HepG2 (cell line): ENCODE results near the gene TARS3. TPM values are rescaled to one million over a fixed set of nuclear protein-coding genes. Genes with fewer than 3 reads are reported as not detected.

ENCODE experiments used
- ATF7 ChIP-seq, 2 experiments: fragments of 450-650 bp in 1 of 2; sonication (generic) in 1 of 2; formaldehyde crosslinking in 1 of 2; IDR thresholded peaks; 2 replicates each; pipeline versions ENCODE4 v1.4.0 to v1.6.1; 2016 to 2020; ENCODE audit warnings: antibody characterized with exemption in 1 of 2, mild to moderate bottlenecking in 1 of 2, missing genetic modification reagents in 1 of 2
- ISL2 ChIP-seq: sonication (generic); formaldehyde crosslinking; IDR thresholded peaks from 2 replicates; pipeline ENCODE4 v1.5.0; 2020; ENCODE audit warnings: missing genetic modification reagents
- MBNL3 ChIP-seq: fragments of 250-450 bp; sonication (Bioruptor Pico); conservative IDR thresholded peaks from 2 replicates; pipeline ENCODE4 v1.8.0; 2022; ENCODE audit warnings: mild to moderate bottlenecking, inconsistent platforms
- MZF1 ChIP-seq: sonication (generic); formaldehyde crosslinking; IDR thresholded peaks from 2 replicates; pipeline ENCODE4 v1.8.1; 2023; ENCODE audit warnings: mild to moderate bottlenecking, missing genetic modification reagents, borderline replicate concordance
- NRL ChIP-seq: sonication (generic); formaldehyde crosslinking; IDR thresholded peaks from 2 replicates; pipeline ENCODE4 v1.5.0; 2020; ENCODE audit warnings: missing genetic modification reagents, mild to moderate bottlenecking, moderate library complexity, borderline replicate concordance
- PAWR ChIP-seq: sonication (generic); formaldehyde crosslinking; IDR thresholded peaks from 2 replicates; pipeline ENCODE4 v1.4.0; 2020; ENCODE audit warnings: missing genetic modification reagents, mild to moderate bottlenecking, borderline replicate concordance
- RFX1 ChIP-seq: fragments of 450-650 bp; IDR thresholded peaks from 2 replicates; pipeline ENCODE4 v1.6.1; 2017
- SOX5 ChIP-seq: IDR thresholded peaks from 2 replicates; pipeline ENCODE4 v1.6.1; 2016; ENCODE audit warnings: borderline replicate concordance
- ZBTB38 ChIP-seq: sonication (generic); formaldehyde crosslinking; IDR thresholded peaks from 2 replicates; pipeline ENCODE4 v1.5.1; 2020; ENCODE audit warnings: mild to moderate bottlenecking, missing genetic modification reagents
- ZNF10 ChIP-seq: sonication (generic); formaldehyde crosslinking; IDR thresholded peaks from 2 replicates; pipeline ENCODE4 v1.4.0; 2020; ENCODE audit warnings: mild to moderate bottlenecking, low read depth, missing genetic modification reagents, borderline replicate concordance
- ZNF33A ChIP-seq: sonication (generic); formaldehyde crosslinking; IDR thresholded peaks from 2 replicates; pipeline ENCODE4 v1.5.1; 2020; ENCODE audit warnings: missing genetic modification reagents, mild to moderate bottlenecking, moderate library complexity, borderline replicate concordance
- ZNF766 ChIP-seq: sonication (generic); formaldehyde crosslinking; IDR thresholded peaks from 2 replicates; pipeline ENCODE4 v1.5.0; 2020; ENCODE audit warnings: missing genetic modification reagents, borderline replicate concordance
- ZNF792 ChIP-seq: IDR thresholded peaks from 2 replicates; pipeline ENCODE4 v1.6.1; 2016
- polyA plus RNA-seq, 8 experiments: library from polyadenylated mRNA; depleted of rRNA in 3 of 8; stranded (reverse) in 7 of 8; unstranded in 1 of 8; fragments of >200 nt; fragmentation: Illumina TruSeq in 4 of 8; extraction: Trizol in 4 of 8; gene quantifications; 2 replicates each; pipeline versions ENCODE4 v1.2.1 to v1.2.3, GENCODE V29; 2011 to 2016; ENCODE audit warnings: low read depth in 4 of 8, missing spikeins in 1 of 8, mixed read lengths in 1 of 8; ENCODE audit not compliant: insufficient read depth in 1 of 8
- total RNA-seq, 5 experiments: library from RNA; depleted of rRNA; stranded (reverse); fragments of >200 nt; fragmentation: Illumina TruSeq; extraction: Trizol; gene quantifications; 2 replicates each; pipeline ENCODE4 v1.2.3, GENCODE V29; 2016; ENCODE audit warnings: low read depth in 1 of 5
- TF ChIP-seq, protein P1 (sequence below): sonication (generic); IDR thresholded peaks from 2 replicates; pipeline ENCODE4 v1.6.1; 2016; ENCODE audit warnings: low read depth, borderline replicate concordance
- TF ChIP-seq, protein P2 (sequence below): sonication (generic); formaldehyde crosslinking; IDR thresholded peaks from 2 replicates; pipeline ENCODE4 v1.5.1; 2020; ENCODE audit warnings: mild to moderate bottlenecking, missing genetic modification reagents, moderate library complexity
- TF ChIP-seq, protein P3 (sequence below): sonication (generic); formaldehyde crosslinking; IDR thresholded peaks from 2 replicates; pipeline ENCODE4 v1.4.0; 2020; ENCODE audit warnings: missing genetic modification reagents
- TF ChIP-seq, protein P4 (sequence below): sonication (generic); formaldehyde crosslinking; IDR thresholded peaks from 2 replicates; pipeline ENCODE4 v1.5.0; 2020; ENCODE audit warnings: mild to moderate bottlenecking, missing genetic modification reagents
- TF ChIP-seq, protein P5 (sequence below): IDR thresholded peaks from 2 replicates; pipeline ENCODE4 v1.6.1; 2016; ENCODE audit warnings: low read depth
- TF ChIP-seq, protein P6 (sequence below): sonication (generic); formaldehyde crosslinking; IDR thresholded peaks from 2 replicates; pipeline ENCODE4 v1.5.0; 2020; ENCODE audit warnings: mild to moderate bottlenecking, missing genetic modification reagents, moderate library complexity

TARS3 gene
- total and polyA plus RNA-seq, 2 of the 13 experiments (the other 11 are each of a cell fraction or from before 2014, with no cell fraction given), result 4.1 to 11.7 TPM

DNA sequence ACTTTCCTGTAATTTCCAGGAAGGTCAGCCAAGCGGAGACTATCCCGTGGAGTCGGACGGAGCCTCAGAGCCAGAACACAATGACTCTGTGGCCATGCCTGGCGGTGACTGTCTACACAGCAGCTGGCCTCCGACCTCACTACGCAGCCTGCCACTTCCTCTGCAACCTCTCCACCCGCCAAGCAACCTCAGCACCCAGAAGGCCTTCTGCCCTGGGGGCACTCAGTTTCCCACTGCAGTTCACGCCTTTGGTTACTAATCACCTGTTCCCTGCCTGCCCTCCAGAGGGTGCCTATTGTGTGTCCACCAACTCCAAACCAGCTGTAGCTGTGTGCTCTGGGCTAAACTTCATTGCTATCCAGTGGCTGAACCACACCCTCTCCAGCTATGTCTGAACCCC, 116.1 kb downstream of the TARS3 start (continued):
- TF ChIP-seq NRL (CRISPR knock-in tag) (no peak), MBNL3 (CRISPR knock-in tag) (no peak), MZF1 (no peak), ZNF792 (CRISPR knock-in tag) (no peak), SOX5 (CRISPR knock-in tag) (no peak), ZNF10 (CRISPR knock-in tag) (no peak), ATF7 (IDR thresholded peaks at IDR 0.05) (no peak), ATF7 (CRISPR knock-in tag; IDR thresholded peaks at IDR 0.05) (no peak), ISL2 (no peak), ZNF33A (CRISPR knock-in tag) (no peak), ZBTB38 (CRISPR knock-in tag) (peak; percentile 36; the same call in 1 of the 2 replicates), ZNF766 (CRISPR knock-in tag) (no peak), RFX1 (no peak), PAWR (no peak)
- TF ChIP-seq, protein P1, sequence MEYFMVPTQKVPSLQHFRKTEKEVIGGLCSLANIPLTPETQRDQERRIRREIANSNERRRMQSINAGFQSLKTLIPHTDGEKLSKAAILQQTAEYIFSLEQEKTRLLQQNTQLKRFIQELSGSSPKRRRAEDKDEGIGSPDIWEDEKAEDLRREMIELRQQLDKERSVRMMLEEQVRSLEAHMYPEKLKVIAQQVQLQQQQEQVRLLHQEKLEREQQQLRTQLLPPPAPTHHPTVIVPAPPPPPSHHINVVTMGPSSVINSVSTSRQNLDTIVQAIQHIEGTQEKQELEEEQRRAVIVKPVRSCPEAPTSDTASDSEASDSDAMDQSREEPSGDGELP, result peak; percentile 38; the same call in 1 of the 2 replicates
- TF ChIP-seq, protein P2, sequence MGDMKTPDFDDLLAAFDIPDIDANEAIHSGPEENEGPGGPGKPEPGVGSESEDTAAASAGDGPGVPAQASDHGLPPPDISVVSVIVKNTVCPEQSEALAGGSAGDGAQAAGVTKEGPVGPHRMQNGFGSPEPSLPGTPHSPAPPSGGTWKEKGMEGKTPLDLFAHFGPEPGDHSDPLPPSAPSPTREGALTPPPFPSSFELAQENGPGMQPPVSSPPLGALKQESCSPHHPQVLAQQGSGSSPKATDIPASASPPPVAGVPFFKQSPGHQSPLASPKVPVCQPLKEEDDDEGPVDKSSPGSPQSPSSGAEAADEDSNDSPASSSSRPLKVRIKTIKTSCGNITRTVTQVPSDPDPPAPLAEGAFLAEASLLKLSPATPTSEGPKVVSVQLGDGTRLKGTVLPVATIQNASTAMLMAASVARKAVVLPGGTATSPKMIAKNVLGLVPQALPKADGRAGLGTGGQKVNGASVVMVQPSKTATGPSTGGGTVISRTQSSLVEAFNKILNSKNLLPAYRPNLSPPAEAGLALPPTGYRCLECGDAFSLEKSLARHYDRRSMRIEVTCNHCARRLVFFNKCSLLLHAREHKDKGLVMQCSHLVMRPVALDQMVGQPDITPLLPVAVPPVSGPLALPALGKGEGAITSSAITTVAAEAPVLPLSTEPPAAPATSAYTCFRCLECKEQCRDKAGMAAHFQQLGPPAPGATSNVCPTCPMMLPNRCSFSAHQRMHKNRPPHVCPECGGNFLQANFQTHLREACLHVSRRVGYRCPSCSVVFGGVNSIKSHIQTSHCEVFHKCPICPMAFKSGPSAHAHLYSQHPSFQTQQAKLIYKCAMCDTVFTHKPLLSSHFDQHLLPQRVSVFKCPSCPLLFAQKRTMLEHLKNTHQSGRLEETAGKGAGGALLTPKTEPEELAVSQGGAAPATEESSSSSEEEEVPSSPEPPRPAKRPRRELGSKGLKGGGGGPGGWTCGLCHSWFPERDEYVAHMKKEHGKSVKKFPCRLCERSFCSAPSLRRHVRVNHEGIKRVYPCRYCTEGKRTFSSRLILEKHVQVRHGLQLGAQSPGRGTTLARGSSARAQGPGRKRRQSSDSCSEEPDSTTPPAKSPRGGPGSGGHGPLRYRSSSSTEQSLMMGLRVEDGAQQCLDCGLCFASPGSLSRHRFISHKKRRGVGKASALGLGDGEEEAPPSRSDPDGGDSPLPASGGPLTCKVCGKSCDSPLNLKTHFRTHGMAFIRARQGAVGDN, result peak; percentile 70
- TF ChIP-seq, protein P3, sequence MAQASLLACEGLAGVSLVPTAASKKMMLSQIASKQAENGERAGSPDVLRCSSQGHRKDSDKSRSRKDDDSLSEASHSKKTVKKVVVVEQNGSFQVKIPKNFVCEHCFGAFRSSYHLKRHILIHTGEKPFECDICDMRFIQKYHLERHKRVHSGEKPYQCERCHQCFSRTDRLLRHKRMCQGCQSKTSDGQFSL, result no peak
- TF ChIP-seq, protein P4, sequence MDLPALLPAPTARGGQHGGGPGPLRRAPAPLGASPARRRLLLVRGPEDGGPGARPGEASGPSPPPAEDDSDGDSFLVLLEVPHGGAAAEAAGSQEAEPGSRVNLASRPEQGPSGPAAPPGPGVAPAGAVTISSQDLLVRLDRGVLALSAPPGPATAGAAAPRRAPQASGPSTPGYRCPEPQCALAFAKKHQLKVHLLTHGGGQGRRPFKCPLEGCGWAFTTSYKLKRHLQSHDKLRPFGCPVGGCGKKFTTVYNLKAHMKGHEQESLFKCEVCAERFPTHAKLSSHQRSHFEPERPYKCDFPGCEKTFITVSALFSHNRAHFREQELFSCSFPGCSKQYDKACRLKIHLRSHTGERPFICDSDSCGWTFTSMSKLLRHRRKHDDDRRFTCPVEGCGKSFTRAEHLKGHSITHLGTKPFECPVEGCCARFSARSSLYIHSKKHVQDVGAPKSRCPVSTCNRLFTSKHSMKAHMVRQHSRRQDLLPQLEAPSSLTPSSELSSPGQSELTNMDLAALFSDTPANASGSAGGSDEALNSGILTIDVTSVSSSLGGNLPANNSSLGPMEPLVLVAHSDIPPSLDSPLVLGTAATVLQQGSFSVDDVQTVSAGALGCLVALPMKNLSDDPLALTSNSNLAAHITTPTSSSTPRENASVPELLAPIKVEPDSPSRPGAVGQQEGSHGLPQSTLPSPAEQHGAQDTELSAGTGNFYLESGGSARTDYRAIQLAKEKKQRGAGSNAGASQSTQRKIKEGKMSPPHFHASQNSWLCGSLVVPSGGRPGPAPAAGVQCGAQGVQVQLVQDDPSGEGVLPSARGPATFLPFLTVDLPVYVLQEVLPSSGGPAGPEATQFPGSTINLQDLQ (CRISPR knock-in tag), result no peak
- TF ChIP-seq, protein P5, sequence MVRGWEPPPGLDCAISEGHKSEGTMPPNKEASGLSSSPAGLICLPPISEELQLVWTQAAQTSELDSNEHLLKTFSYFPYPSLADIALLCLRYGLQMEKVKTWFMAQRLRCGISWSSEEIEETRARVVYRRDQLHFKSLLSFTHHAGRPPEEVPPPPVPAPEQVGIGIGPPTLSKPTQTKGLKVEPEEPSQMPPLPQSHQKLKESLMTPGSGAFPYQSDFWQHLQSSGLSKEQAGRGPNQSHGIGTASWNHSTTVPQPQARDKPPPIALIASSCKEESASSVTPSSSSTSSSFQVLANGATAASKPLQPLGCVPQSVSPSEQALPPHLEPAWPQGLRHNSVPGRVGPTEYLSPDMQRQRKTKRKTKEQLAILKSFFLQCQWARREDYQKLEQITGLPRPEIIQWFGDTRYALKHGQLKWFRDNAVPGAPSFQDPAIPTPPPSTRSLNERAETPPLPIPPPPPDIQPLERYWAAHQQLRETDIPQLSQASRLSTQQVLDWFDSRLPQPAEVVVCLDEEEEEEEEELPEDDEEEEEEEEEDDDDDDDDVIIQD (CRISPR knock-in tag), result no peak
- TF ChIP-seq, protein P6, sequence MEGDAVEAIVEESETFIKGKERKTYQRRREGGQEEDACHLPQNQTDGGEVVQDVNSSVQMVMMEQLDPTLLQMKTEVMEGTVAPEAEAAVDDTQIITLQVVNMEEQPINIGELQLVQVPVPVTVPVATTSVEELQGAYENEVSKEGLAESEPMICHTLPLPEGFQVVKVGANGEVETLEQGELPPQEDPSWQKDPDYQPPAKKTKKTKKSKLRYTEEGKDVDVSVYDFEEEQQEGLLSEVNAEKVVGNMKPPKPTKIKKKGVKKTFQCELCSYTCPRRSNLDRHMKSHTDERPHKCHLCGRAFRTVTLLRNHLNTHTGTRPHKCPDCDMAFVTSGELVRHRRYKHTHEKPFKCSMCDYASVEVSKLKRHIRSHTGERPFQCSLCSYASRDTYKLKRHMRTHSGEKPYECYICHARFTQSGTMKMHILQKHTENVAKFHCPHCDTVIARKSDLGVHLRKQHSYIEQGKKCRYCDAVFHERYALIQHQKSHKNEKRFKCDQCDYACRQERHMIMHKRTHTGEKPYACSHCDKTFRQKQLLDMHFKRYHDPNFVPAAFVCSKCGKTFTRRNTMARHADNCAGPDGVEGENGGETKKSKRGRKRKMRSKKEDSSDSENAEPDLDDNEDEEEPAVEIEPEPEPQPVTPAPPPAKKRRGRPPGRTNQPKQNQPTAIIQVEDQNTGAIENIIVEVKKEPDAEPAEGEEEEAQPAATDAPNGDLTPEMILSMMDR, result peak; percentile 50
